LNCAP (cell line): ENCODE measurements around the gene ACR.
"Not testable (repeated sequence)": the region's sequence is repeated elsewhere in the genome, so short reads cannot be mapped to it uniquely, and the experiment has no call there.

Experiments
- TF ChIP-seq, protein P1 (sequence below): fragments of 450-650 bp; IDR thresholded peaks from 2 replicates; pipeline ENCODE4 v1.5.1; 2017; ENCODE audit warnings: mild to moderate bottlenecking

ACR gene

DNA sequence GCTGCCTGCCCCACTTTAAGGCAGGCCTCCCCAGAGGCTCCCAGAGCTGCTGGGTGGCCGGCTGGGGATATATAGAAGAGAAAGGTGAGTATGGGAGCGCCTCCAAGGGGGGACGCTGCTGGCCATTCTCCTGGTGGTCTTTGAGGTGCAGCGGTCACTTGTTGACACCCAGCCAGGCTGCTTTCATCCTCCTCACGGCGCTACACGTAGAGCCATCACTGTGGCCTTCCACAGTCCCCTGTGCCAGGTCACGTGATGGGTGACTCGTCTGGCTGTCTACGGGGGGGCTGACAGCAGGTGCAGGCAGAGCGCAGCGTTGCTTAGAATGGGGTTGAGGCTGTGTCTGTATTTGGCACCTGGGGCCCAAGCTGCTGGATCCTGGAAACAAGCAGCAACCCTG lies 1.9 kb downstream of the ACR start:
- TF ChIP-seq, protein P1, sequence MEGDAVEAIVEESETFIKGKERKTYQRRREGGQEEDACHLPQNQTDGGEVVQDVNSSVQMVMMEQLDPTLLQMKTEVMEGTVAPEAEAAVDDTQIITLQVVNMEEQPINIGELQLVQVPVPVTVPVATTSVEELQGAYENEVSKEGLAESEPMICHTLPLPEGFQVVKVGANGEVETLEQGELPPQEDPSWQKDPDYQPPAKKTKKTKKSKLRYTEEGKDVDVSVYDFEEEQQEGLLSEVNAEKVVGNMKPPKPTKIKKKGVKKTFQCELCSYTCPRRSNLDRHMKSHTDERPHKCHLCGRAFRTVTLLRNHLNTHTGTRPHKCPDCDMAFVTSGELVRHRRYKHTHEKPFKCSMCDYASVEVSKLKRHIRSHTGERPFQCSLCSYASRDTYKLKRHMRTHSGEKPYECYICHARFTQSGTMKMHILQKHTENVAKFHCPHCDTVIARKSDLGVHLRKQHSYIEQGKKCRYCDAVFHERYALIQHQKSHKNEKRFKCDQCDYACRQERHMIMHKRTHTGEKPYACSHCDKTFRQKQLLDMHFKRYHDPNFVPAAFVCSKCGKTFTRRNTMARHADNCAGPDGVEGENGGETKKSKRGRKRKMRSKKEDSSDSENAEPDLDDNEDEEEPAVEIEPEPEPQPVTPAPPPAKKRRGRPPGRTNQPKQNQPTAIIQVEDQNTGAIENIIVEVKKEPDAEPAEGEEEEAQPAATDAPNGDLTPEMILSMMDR = no peak

DNA sequence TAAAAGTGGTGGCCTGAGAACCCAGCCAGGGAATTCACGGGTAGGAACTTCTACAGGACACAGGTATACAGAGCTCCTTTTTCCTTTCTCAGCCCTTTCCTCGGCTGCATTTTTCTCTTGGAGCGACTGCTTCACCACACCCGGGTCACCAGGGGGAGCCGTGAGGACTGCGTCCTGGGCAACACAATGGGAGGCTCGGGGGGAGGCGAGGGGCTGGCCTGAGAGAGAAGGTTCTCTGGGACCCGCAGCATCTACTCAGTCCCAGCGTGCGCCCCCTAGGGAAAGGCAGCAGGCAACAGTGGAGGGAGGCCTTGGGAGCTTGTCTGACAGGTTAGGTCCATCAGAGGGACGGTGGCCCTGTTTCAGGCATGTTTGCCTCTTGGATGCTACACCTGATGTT lies 37.1 kb downstream of the ACR start:
- TF ChIP-seq, protein P1 = peak; percentile 35; the same call in 1 of the 2 replicates

- TF ChIP-seq, protein P1 = not testable (repeated sequence)
Measured at GRCh38 chr22:50783033-50783879, 45.3 kb downstream of the ACR start, which contains the start of gene RABL2B. Gene RABL2B (minus strand): TSS chr22:50783636. CDS start chr22:50782294, 1,342 bp downstream.
